CD14-positive monocyte (primary cell): ENCODE data around the gene COL4A1. TPM values are rescaled to one million over a fixed set of nuclear protein-coding genes. Genes with fewer than 3 reads are reported as not detected.

Source experiments
- DNase-seq, 3 donors: peaks; one replicate each; pipeline ENCODE4 v3.0.0-alpha.2; 2011 to 2022
- H2AFZ ChIP-seq: 2 replicates; pipeline ENCODE4 v1.6.0; 2012; ENCODE audit warnings: mild to moderate bottlenecking, low read depth, low read length, inconsistent platforms; ENCODE audit not compliant: insufficient read depth, poor library complexity, severe bottlenecking
- H3K27ac ChIP-seq, 2 donors: 1 replicate in 1 of 2; 2 replicates in 1 of 2; pipeline ENCODE4 v1.5.1; 2012 to 2013; ENCODE audit warnings: low read length in 2 of 2, control low read depth in 1 of 2, inconsistent platforms in 1 of 2, low read depth in 1 of 2, mild to moderate bottlenecking in 1 of 2
- H3K27me3 ChIP-seq, 2 donors: one replicate each; pipeline versions ENCODE4 v1.6.0 to v1.6.1; 2011 to 2013; ENCODE audit warnings: low read length in 2 of 2; ENCODE audit not compliant: control insufficient read depth in 2 of 2, insufficient read depth in 2 of 2
- H3K36me3 ChIP-seq, 2 donors: replicated peaks in 1 of 2; 1 replicate in 1 of 2; 2 replicates in 1 of 2; pipeline versions ENCODE4 v1.5.1 to v1.6.1; 2012 to 2013; ENCODE audit warnings: low read length in 2 of 2, control low read depth in 1 of 2, inconsistent platforms in 1 of 2, mild to moderate bottlenecking in 1 of 2; ENCODE audit not compliant: insufficient read depth in 2 of 2, control insufficient read depth in 1 of 2
- H3K4me1 ChIP-seq, 2 donors: 1 replicate in 1 of 2; 2 replicates in 1 of 2; pipeline versions ENCODE4 v1.5.1 to v1.6.1; 2012 to 2013; ENCODE audit warnings: low read length in 2 of 2, control low read depth in 1 of 2, inconsistent platforms in 1 of 2, mild to moderate bottlenecking in 1 of 2, moderate library complexity in 1 of 2; ENCODE audit not compliant: insufficient read depth in 2 of 2, control insufficient read depth in 1 of 2
- H3K4me2 ChIP-seq: replicated peaks from 2 replicates; pipeline ENCODE3; 2012; ENCODE audit warnings: low read length, moderate library complexity, mild to moderate bottlenecking; ENCODE audit not compliant: poor library complexity, severe bottlenecking; ENCODE audit errors: extremely low read depth
- H3K4me3 ChIP-seq, 3 experiments: fragments of 200-600 bp in 1 of 3; sonication (generic) in 1 of 3; replicated peaks in 1 of 3; 1 replicate in 2 of 3; 2 replicates in 1 of 3; pipeline ENCODE4 v1.5.1; 2011 to 2013; ENCODE audit warnings: low read length in 3 of 3, mild to moderate bottlenecking in 3 of 3, control low read depth in 2 of 3, low read depth in 2 of 3, inconsistent platforms in 1 of 3, moderate library complexity in 1 of 3
- H3K79me2 ChIP-seq: 2 replicates; pipeline ENCODE4 v1.6.0; 2012; ENCODE audit warnings: mild to moderate bottlenecking, control low read depth, inconsistent platforms, low read length, moderate library complexity; ENCODE audit not compliant: insufficient read depth
- H3K9ac ChIP-seq: 2 replicates; pipeline ENCODE4 v1.6.0; 2017; ENCODE audit warnings: low read length, mild to moderate bottlenecking; ENCODE audit not compliant: insufficient read depth, poor library complexity, severe bottlenecking
- H3K9me3 ChIP-seq, 2 donors: replicated peaks in 1 of 2; 1 replicate in 1 of 2; 2 replicates in 1 of 2; pipeline versions ENCODE4 v1.5.1 to v1.6.1; 2012 to 2013; ENCODE audit warnings: low read length in 2 of 2, control low read depth in 1 of 2; ENCODE audit not compliant: control insufficient read depth in 1 of 2, insufficient read depth in 1 of 2
- H4K20me1 ChIP-seq: 2 replicates; pipeline ENCODE4 v1.6.0; 2012; ENCODE audit warnings: mild to moderate bottlenecking, low read length, control low read depth, moderate library complexity; ENCODE audit not compliant: insufficient read depth
- H3K27ac Mint-ChIP-seq, 7 donors: one replicate each; pipeline ENCODE4 v1.8.0; 2020; ENCODE audit warnings: mild to moderate bottlenecking in 7 of 7, mixed read lengths in 7 of 7, moderate library complexity in 6 of 7, inconsistent platforms in 2 of 7
- H3K27me3 Mint-ChIP-seq, 3 donors: one replicate each; pipeline ENCODE4 v1.8.0; 2021 to 2022; ENCODE audit warnings: low read depth in 3 of 3, mild to moderate bottlenecking in 3 of 3, mixed read lengths in 3 of 3, moderate library complexity in 3 of 3, inconsistent platforms in 1 of 3
- H3K36me3 Mint-ChIP-seq, 2 donors: one replicate each; pipeline ENCODE4 v1.8.0; 2020; ENCODE audit warnings: mixed read lengths in 2 of 2, inconsistent platforms in 1 of 2, mild to moderate bottlenecking in 1 of 2
- H3K4me1 Mint-ChIP-seq: one replicate; pipeline ENCODE4 v1.8.0; 2020; ENCODE audit warnings: mild to moderate bottlenecking, mixed read lengths
- H3K4me3 Mint-ChIP-seq, 2 donors: one replicate each; pipeline ENCODE4 v1.8.0; 2020; ENCODE audit warnings: mild to moderate bottlenecking in 2 of 2, mixed read lengths in 2 of 2, moderate library complexity in 1 of 2
- H3K9me3 Mint-ChIP-seq, 7 donors: one replicate each; pipeline ENCODE4 v1.8.0; 2020 to 2022; ENCODE audit warnings: mixed read lengths in 7 of 7, mild to moderate bottlenecking in 6 of 7, moderate library complexity in 6 of 7, inconsistent platforms in 2 of 7
- CTCF ChIP-seq: fragments of 200-600 bp; IDR thresholded peaks from one replicate; pipeline ENCODE4 v1.8.0; 2022; ENCODE audit warnings: antibody characterized with exemption, mild to moderate bottlenecking
- WGBS: methylation state at CpG from one replicate; pipeline ENCODE4 v1.1.5; 2013; ENCODE audit warnings: missing lambda C conversion rate; ENCODE audit not compliant: insufficient coverage; 5-methylcytosine and 5-hydroxymethylcytosine counted together
- intact Hi-C, 2 donors: fragments of 100-400 bp; cut with micrococcal nuclease; formaldehyde crosslinking; loops; one replicate each; pipeline versions ENCODE4 v1.15.0 to v1.15.1; 2023
- polyA plus RNA-seq, 3 donors: library from polyadenylated mRNA; depleted of rRNA in 1 of 3; unstranded in 2 of 3; stranded (reverse) in 1 of 3; fragments of 300-500 nt in 2 of 3; fragments of >200 nt in 1 of 3; fragmentation: Illumina TruSeq in 2 of 3; gene quantifications; 1 replicate in 2 of 3; 2 replicates in 1 of 3; pipeline ENCODE4 v1.2.3, GENCODE V29; 2012 to 2021

COL4A1 gene
- polyA plus RNA-seq, 3 donors, result 0.16 to 0.25 TPM; not detected in 1

GRCh38 chr13:110251193-110251819, 55.7 kb downstream of the COL4A1 start:
- Mint-ChIP-seq H3K9me3 (peaks cover 0 to 4% (median 3%) of the 10 kb centered on the region in 7 donors), H3K27me3 (peaks cover 5 to 9% (median 5%) of the 10 kb centered on the region in 3 donors), H3K4me3 (no peak overlapping the region), H3K4me1 (no peaks in the 10 kb centered on the region), H3K27ac (no peak overlapping the region), H3K36me3 (no peaks in the 10 kb centered on the region)
- intact Hi-C loops, result no loop called here
- Histone ChIP-seq H3K36me3 (no peaks in the 10 kb centered on the region), H3K9ac (no peak overlapping the region), H2AFZ (no peak overlapping the region), H3K27ac (no peak overlapping the region), H4K20me1 (no peaks in the 10 kb centered on the region), H3K79me2 (no peaks in the 10 kb centered on the region), H3K27me3 (no peaks in the 10 kb centered on the region), H3K4me3 (no peak overlapping the region), H3K4me2 (no peak overlapping the region), H3K4me1 (no peaks in the 10 kb centered on the region), H3K9me3 (no peaks in the 10 kb centered on the region)
- TF ChIP-seq CTCF, result no peak
- 92% methylated on average over 8 of the region's 12 CpGs for WGBS
- DNase-seq, result no peak

GRCh38 chr13:110250258-110250891, 56.6 kb downstream of the COL4A1 start:
- Mint-ChIP-seq H3K4me1 (no peaks in the 10 kb centered on the region), H3K9me3 (peaks cover 0 to 4% (median 0%) of the 10 kb centered on the region in 7 donors), H3K4me3 (peak overlapping the region in 1 of 2 donors; percentile 20), H3K36me3 (no peaks in the 10 kb centered on the region), H3K27ac (no peak overlapping the region), H3K27me3 (peaks cover 2 to 6% (median 4%) of the 10 kb centered on the region in 3 donors)
- DNase-seq, result no peak
- Histone ChIP-seq H3K4me1 (no peaks in the 10 kb centered on the region), H4K20me1 (no peaks in the 10 kb centered on the region), H3K27me3 (no peaks in the 10 kb centered on the region), H2AFZ (no peak overlapping the region), H3K36me3 (no peaks in the 10 kb centered on the region), H3K27ac (no peak overlapping the region), H3K79me2 (no peaks in the 10 kb centered on the region), H3K4me2 (no peak overlapping the region), H3K9me3 (no peaks in the 10 kb centered on the region), H3K4me3 (no peak overlapping the region), H3K9ac (no peak overlapping the region)
- no peak for TF ChIP-seq CTCF
- WGBS, result 92% methylated on average over 8 of the region's 10 CpGs
- intact Hi-C loops, result no loop called here
